HG02763 (cell line): ENCODE measurements around the gene PRRX2.

ENCODE experiments used
- ATAC-seq: cut with Tn5 transposase; IDR thresholded peaks from one replicate; pipeline ENCODE4 v1.9.1; 2021; ENCODE audit warnings: mild to moderate bottlenecking, moderate library complexity; ENCODE audit not compliant: unreplicated experiment

The PRRX2 gene

DNA sequence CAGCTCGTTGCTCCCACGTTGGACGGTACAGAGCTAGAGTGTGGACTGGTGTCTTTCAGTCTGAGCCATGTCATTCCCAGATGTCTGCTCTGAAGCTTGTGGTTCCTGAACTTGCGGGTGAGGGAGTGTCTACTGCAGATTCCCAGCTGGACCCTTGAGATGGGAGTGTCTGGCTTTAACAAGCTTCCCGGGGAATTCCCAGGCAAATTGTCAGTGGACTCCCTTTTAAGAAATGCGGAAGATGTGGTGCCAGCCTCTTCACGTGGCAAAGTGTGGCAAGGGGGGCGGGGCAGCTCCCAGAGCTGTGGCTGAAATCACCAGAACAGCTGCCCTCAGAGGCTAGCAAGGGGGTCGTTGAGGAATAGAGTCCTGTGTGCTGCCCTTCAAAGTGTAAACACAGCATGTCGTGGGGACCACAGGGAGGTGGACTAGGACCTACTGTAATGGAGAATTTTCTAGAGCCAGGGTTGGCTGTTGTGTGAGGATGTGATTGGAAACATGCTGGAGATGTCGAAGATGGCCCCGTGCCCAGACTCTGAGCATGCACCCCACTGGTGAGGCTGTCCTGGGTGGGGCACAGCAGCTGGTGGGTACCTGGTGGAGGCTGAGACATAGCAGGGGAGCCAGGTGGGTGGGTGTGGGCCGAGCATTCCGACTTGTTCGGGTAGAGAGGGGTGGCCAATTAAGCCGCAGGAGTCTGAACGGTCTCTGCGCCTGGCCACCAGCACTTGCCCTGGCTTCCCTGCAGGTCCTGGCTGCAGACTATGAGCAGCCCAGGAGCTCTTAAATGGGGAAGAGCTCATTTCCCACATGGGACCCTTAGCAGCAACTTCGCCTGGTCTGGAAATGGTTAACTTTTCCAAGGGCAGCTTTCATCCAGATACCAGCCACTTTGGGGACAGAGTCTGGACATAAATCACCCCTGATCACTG lies 37.4 kb downstream of the PRRX2 start:
- no peak for ATAC-seq

DNA sequence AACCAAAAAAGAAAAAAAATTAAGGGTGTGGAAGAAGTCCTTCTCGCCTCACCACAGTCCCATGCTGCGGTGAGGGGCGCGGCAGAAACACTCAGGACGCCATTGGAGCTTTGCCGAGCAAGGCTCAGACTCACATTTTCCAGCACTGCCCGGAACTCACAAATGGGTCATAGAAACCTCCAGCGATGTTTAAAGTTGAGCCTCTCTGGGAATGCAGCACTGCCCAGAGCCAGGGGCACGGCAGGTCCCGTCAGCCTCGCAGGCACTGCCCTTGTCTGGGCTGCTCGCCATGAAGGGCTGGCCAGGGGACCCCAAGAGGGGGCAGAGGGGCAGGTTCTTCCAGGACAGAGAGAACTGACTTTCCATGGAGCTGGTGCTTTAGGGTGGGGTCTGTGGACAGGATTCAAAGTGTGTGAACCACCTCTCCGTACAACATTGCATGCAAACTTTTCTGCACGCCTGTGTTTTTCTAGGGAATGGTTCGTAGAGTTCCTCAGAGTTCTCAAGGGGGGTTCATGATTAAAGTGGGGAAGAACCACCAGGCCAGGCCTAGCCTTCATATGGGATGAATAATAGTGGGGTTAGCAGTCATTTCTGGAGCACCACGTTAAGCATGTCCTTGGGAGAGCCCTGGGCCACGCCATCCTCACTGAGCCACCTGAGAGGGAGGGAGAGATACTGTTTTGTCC lies 38.4 kb downstream of the PRRX2 start:
- ATAC-seq: no peak

DNA sequence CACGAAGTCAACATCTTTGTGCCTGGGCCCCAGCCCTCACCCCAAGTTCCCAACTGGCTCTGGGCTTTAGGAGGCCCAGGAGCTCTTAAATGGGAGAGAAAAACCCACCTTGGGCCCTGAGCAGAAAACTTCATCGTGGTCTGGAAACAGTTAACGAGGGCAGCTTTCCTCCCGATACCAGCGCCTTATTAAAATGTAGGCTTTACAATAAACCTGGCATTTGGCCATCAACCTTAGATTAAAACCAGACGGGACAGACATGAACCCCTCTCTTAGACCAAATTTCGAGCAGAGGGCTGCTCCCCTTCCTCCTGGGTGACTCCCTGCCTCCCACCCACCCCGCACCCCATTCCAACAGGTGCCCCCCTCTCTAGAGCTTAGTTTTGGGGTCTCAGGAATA lies 39.4 kb downstream of the PRRX2 start:
- ATAC-seq: no peak

DNA sequence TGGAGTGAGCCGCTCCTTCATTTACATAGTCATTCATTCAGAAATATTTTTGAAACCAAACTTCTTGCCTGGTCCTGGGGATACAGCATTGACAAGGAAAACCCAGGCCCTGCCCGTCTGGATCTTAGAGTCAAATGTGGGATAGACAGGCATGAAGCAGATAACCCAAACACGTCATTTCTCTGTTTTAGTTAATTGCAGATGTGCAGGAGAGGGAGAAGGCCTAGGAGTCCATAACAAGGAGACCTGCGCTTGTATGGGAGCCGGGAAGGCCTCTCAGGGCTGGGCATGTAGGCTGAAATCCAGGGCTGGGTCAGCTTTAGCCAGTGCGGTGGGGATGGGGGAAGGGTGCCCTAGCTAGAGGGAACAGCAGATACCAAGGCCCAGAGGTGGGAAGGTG lies 43.3 kb downstream of the PRRX2 start:
- ATAC-seq: no peak

DNA sequence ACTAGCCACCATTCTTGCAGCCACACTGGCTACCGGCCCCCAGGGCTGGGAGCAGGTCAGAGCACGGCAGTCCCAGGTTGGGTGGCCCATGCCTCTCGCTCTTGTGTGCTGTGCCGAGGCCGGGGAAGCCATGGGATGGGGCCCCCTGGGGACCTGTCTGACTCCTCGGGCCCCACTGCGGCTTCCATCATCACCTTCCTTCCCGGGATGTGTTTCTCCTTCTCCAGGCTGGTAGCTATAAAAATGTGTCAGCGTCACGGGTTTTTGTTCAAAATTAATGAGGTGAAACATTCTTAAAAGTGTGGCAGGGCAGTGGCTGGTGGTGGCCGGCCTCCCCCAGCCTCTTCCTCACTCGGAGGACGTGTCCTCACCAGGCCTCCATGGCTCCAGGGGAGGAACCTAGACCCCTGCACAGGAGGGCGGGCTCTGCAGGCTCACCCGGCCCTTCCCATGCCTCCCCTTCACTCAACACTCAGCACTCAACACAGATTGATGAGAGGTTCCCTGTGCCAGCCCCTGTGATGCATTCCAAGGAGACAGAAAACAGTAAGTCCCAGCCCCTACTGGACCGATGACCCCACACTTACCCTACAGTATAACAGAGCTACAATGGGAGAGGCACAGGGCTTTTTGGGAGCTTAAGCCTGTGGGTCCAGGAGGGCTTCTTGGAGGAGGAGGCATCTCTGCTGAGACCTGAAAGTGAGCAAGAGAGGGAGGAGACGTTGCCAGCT lies 44.2 kb downstream of the PRRX2 start:
- ATAC-seq: no peak

DNA sequence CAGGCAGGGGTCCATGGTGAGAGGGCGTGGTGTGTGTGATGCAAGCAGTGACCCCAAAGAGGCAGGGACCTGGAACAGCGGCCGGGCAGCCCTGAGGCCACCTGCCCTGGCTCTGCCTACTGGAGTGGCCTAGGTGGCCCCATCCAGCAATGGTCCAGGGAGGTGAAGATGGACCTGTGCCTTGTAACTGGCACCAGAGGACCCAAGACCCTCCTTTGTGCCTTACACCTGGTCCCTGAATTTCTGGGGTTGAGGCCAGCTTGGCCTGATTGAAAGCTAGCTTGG lies 44.7 kb downstream of the PRRX2 start:
- ATAC-seq: no peak

DNA sequence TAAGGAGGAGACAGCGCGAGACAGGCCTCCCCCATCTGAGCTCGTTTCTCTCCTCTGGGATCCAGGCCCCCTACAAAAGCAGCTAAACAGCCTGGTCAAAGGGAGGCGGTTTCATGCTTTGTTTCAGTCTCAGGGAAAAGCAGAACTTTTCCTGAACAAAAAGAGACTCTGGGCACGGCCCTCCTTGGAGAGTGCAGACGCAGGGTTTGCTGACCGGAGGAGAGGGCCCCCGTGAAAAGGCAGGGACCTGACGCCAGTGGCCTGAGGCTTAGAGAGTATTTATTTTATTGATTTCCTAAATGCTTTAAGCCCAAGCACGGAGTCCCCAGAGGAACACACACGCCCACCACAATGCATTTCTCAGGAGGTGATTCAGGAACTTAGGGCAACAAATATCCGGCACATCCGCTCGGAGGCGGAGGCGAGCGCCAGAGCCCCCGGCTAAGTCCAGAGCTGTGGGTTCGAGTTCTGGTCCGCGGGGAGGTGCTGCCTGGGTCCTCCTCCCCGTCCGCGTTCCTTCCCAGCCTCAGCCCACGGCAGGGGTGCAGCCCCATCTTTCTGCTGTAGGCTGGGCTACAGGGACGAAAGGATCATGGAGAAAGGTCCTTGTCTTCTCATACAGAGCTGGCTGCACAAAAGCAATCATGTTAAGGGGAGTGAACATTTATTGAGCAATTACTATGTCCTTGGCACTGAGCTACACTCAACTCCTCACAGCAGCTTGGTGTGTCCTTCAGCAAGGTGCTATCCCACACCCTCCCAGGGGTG lies 47.4 kb downstream of the PRRX2 start:
- ATAC-seq: no peak

DNA sequence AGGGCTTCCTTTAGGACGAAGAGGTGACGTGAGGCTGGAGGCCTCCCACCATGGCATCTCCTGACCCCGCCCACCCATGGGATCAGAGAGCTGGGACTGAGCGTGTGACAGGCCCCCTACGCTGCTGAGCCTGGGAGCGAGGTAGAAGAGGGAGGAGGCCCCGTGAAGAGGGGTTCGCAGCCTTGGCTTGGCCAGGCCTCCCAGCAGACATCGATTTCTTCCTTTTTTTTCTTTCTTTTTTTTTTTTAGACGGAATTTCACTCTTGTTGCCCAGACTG lies 47.9 kb downstream of the PRRX2 start:
- no peak for ATAC-seq

DNA sequence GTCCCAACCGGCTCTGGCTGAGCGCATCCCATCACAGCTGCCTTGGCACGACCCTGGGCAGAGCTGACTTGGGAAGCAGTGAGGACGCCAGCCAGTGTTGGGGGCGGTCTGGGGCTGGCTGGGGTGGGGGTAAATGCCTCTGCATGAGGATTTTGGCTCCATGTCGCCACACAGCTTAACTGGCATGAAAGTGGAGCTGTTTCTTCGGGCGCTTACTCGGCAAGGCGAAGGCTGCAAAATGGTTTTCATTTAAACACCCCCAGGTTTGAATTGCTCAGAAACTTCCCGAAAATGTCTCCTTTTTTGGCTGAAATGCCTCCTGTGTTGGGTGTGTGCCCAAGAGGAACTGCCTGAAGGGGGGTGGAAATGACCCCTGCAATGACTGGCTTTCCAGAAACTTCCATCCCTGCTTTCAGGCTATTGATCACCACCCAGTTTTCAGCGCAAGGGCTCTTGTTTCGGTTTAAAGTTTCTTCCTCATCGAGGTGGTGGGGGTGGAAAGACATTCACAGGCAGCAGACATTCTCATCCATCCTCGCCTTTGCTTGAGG lies 49.1 kb downstream of the PRRX2 start:
- no peak for ATAC-seq

DNA sequence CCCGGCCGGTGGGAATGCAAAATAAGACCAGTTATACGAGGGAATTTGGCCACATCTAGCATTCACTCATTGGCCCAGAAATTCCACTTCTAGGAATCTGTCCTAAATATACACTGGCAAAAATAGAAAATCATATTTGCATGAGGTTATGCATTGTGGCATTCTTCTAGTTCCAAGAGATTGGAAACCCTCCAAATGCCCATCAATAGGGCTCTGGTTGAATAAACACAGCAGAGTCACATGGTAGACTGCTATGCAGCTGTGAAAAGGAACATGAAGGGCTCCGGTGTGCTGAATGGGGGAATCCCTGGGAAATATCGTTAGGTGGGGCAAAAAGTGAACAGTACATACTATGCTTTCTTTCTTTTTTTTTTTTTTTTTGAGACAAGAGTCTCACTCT lies 50.6 kb downstream of the PRRX2 start:
- ATAC-seq: no peak

DNA sequence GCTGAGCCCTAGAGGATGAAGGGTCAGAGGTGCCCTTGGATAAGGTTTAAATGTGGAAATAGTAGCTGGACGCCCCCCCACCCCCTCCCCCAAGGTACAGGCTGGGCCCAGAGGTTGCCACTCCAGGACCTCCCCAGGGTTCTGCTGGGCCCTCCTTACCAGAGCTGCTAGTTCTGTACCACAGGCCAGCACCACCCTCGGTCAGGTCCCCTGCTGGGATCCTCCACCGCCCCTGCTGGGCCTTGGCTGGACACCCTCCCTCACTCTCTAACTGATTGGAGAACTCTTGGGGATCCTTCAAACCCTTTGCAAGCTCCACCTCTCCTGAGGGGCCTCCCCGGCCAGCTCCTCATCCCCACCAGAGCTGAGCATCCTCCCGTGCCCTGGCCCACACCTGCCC lies 52.5 kb downstream of the PRRX2 start:
- no peak for ATAC-seq

DNA sequence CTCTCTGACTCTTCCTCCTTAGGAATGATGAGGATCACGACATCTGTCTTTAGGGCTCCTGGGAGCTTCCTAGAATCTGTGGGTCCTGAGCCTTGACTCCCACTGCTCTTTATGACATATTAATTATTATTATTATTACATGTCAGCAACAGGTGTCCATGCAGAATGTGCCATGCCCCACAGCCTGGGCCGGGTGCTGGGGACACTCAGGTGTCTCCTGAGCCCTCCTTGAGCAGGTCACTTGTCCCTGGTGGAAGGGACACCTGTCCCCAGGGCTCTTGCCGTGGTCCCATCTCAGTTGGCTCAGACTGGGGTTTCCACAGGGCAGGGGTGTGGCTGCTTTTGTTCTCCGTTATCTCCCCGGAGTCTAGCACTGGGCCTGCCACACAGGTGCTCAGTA lies 53.2 kb downstream of the PRRX2 start:
- no peak for ATAC-seq

DNA sequence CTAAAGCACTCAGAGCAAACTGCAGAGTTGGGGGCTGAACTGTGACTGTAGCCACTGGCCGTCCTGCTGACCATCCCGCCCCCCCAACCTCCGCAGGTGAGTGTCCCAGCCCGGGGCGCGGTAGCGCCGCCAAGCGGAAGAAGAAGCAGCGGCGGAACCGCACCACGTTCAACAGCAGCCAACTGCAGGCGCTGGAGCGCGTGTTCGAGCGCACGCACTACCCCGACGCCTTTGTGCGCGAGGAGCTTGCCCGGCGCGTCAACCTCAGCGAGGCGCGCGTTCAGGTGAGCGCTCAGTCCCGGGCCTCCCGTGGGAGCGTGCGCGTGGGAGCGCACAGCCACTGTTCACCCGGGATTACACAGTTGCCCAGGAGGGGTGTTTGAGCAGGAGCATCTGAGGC lies 53.7 kb downstream of the PRRX2 start:
- ATAC-seq: no peak

DNA sequence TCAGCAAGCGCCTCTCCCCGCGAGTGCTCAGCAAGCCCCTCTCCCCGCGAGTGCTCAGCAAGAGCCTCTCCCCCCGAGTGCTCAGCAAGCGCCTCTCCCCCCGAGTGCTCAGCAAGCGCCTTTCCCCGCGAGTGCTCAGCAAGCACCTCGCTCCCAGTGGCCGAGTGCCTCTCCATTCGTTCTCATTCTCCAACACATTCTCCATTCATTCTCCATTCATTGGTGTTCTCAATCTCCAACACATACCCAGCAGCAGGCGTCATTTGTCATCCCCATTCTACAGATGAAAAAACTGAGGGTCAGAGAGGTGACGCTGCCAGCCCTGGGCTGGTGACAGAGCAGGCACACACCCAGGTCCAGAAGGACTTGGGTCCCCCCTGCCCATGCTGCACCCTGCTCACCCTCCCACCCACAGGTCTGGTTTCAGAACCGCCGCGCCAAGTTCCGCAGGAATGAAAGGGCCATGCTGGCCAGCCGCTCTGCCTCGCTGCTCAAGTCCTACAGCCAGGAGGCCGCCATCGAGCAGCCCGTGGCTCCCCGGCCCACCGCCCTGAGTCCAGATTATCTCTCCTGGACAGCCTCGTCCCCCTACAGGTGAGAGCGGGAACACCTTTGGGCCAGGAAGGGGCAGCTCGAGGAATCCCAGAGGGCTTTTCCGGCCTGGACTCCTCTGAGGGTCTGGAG lies 54.9 kb downstream of the PRRX2 start:
- no peak for ATAC-seq

DNA sequence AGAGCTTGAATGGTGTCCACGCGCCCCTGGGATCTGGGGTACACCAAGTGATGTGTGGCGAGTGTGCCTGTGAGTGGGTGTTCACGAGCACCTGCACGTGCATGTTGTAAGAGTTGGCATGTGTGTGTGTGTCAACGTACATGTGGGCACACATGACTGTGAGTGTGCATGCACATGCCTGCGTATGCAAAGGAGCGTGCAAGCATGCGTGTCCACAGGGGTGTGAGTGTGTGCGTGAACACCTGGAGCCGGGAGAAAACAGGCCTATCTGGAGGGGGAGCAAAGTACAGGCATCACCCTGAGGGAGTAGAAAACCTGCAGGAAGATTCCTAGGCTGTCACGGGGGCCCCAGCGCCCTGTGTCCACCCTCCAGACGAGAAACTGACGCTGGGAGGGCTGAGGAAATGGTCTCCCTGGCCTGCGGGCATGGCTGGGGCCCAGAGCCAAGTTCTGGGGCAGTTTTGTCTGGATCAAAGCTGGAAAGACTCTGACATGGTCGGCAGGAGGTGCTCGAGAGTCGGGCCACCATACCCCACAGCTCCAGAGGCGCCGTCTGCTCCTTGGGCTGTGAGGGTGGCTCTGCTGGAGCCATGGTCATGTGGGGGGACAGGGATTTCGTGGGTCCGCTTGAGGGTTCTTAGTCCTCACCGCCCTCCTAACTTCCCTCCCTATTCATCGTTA lies 55.6 kb downstream of the PRRX2 start:
- ATAC-seq: no peak

DNA sequence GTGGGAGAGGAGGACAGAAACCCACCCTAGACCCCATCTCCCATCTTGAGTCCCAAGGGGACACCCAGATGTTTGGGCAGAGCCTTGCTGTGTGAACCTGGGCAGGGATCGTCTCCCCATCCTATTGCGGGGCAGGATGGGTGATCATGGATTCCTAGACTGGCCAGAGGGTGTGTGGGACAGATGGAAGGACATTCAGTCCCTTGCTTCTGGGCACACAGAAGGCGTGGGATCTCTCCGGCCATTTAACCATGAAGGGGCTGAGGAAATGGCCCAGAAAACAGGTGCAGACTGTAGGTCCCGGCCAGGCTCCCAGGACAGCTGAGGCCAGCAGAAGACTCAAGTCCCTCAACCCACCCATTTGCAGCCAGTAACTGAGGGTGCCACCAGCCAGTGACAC lies 57.5 kb downstream of the PRRX2 start:
- no peak for ATAC-seq

DNA sequence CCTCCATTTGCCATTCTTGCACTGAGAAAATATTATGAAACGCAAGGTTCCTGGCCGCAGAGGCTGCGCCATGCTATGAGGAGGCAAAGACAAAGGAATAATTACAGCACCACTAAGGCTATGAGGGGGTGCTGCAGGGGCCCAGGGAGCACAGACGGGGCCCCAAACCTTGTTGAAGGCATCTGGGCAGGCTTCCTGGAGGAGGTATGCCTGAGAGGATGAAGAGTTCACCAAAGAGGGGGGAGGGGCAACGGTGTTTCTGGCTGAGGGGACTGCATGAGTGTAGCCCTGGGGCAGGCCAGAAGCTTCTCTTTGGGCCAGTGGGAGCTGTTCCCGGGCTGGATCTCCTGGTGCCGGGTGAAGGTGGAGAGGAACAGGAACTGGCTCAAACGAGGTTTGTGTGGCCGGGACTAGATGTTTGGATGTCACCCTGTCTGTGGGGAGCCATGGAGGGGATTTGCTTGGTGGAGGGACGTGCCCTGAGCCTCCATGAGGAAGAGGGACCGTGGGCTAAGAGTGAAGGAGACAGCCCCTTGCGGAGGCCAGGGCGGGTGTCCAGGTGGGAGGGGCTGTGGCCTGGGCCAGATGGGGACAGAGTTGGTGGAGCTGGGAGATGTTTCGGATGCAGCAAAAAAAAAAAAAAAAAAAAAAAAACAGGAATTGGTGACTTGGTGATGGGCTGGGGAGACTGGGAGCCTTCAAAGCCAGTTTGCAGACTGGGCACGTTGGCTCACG lies 59.2 kb downstream of the PRRX2 start:
- ATAC-seq: no peak

DNA sequence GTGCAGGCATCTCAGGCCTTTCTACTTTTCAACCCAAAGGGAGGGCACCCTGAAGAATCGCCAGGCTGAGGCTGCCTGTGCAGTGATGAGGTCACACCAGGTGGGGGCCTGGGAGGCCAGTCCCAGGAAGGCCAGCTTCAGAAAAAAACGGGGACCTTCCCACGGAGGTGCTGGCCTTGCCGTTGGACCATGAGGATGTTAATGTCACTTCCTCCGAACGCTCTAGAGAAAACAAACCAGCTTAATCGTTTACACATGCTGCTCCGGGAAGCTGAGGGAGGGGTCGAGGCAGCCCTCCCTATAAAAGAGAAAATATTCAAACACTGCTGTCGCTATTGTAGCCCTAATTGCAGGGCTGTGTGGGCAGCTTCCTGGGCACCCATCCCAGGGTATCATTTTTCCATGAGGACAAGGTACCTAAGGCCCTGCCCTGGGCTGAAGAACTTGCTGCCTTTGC lies 60.4 kb downstream of the PRRX2 start:
- no peak for ATAC-seq
